Activated CD4-positive, alpha-beta T cell treated with anti-CD3 and anti-CD28 coated beads, Interleukin-2, amount 10 ng/mL, durations not matched to agents 24 days and 14 days (primary cell): Measurements from ENCODE around the gene GPR146. TPM values are rescaled to one million over a fixed set of nuclear protein-coding genes. Genes with fewer than 3 reads are reported as not detected.
A peak's percentile ranks its signal among the peaks of the same experiment; 100 is the strongest.

ENCODE experiments used
- DNase-seq: peaks from one replicate; pipeline ENCODE4 v3.0.0; 2022
- H3K27ac Mint-ChIP-seq: one replicate; pipeline ENCODE4 v1.8.0; 2022; ENCODE audit warnings: mild to moderate bottlenecking, mixed read lengths
- H3K27me3 Mint-ChIP-seq: one replicate; pipeline ENCODE4 v1.8.0; 2022; ENCODE audit warnings: mixed read lengths
- H3K36me3 Mint-ChIP-seq: one replicate; pipeline ENCODE4 v1.8.0; 2022; ENCODE audit warnings: low read depth, mild to moderate bottlenecking, mixed read lengths
- H3K4me1 Mint-ChIP-seq: one replicate; pipeline ENCODE4 v1.8.0; 2021; ENCODE audit warnings: mixed read lengths
- H3K4me3 Mint-ChIP-seq: one replicate; pipeline ENCODE4 v1.8.0; 2022; ENCODE audit warnings: mild to moderate bottlenecking, moderate library complexity, mixed read lengths
- H3K9me3 Mint-ChIP-seq: one replicate; pipeline ENCODE4 v1.8.0; 2021; ENCODE audit warnings: mixed read lengths
- intact Hi-C: fragments of 100-400 bp; cut with micrococcal nuclease; formaldehyde crosslinking; loops from one replicate; pipeline ENCODE4 v1.15.1; 2023
- total RNA-seq: library from RNA; stranded (reverse); gene quantifications from 2 replicates; pipeline ENCODE4 v1.2.3, GENCODE V29; 2022

Gene GPR146
- total RNA-seq, 1 donor from 2014 or later, result 2.5 TPM

DNA sequence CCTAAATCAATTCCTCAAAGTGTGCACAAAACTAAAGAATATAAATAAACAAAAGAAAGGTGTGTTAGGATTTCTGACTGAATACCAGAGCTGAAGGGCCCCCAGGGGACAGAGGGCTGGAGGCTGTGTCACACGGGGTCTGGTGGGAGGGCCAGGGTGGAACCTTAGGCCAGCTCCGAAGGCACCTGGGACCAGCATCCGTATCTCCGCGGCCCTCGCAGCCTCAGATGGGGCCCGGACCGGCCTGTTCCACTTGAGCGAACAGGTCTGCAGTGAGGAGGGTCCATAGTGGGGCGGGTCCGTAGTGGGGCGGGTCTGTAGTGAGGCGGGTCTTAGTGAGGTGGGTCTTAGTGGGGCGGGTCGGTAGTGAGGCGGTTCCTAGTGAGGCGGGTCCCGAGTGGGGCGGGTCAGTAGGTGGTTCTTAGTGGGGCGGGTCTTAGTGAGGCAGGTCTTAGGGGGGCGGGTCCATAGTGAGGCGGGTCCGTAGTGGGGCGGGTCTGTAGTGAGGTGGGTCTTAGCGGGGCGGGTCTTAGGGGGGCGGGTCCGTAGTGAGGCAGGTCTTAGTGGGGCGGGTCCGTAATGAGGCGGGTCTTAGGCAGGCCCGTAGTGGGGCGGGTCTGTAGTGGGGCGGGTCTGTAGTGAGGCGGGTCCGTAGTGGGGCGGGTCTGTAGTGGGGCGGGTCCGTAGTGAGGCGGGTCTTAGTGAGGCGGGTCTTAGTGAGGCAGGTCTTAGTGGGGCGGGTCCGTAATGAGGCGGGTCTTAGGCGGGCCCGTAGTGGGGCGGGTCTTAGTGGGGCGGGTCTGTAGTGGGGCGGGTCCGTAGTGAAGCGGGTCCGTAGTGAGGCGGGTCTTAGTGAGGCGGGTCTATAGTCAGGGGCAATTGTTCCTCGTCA lies 15.1 kb downstream of the GPR146 start:
- no peak for DNase-seq
- Mint-ChIP-seq H3K27me3 (peaks cover 4% of the 10 kb centered on the region), H3K27ac (no peak overlapping the region), H3K9me3 (no peaks in the 10 kb centered on the region), H3K4me3 (no peak overlapping the region), H3K4me1 (peaks cover 13% of the 10 kb centered on the region), H3K36me3 (no peaks in the 10 kb centered on the region)
- intact Hi-C loops, result no loop called here

DNA sequence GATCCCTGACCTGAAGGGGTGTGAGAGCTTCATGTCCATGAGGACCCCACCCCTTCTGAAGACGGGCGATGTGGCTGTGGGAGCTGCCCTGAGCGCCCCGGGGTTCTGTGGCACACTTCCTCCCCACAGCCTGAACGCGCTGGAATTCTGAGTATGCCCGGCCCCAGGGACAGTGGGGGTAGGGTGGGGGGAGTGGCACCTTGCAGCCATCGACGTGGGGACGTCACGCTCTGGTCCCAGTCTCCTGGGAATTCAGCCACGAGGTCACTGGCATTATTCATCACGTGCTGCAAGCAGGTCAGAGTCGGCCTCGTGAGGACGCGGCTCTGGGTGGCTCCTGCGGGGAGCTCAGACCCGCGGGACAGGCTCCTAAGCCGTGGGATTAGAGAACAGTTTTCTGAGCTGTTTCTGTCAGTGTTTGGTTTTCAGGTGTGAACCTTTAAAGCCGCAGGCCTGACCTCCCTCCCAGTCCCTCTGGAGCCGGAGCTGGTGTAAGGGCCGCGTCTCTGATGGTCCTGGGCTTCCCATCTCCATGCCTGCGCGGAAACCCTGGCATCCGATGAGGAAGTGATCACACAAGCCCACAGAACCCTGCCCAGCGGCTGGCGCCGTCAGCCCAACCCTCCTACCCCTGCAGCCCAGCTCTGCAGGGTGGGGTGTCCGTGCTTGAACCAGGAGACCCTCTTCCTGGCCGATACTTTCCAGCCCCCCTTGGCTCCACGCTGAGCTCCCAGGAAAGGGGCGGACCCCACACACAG lies 16.1 kb downstream of the GPR146 start:
- no peak overlapping the region for H3K27ac Mint-ChIP-seq
- H3K9me3 Mint-ChIP-seq, result no peaks in the 10 kb centered on the region
- intact Hi-C loops, result no loop called here
- DNase-seq, result no peak
- peaks cover 4% of the 10 kb centered on the region for H3K27me3 Mint-ChIP-seq
- H3K36me3 Mint-ChIP-seq, result no peaks in the 10 kb centered on the region
- H3K4me1 Mint-ChIP-seq, result peaks cover 3% of the 10 kb centered on the region
- H3K4me3 Mint-ChIP-seq, result no peak overlapping the region

- no peak overlapping the region for H3K27ac Mint-ChIP-seq
- H3K36me3 Mint-ChIP-seq, result no peaks in the 10 kb centered on the region
- no peak for DNase-seq
- intact Hi-C loops, result no loop called here
- H3K27me3 Mint-ChIP-seq, result peaks cover 4% of the 10 kb centered on the region
- peaks cover 2% of the 10 kb centered on the region for H3K4me1 Mint-ChIP-seq
- no peaks in the 10 kb centered on the region for H3K9me3 Mint-ChIP-seq
- H3K4me3 Mint-ChIP-seq, result no peak overlapping the region
These were observed 16.8 kb downstream of the GPR146 start for GRCh38 chr7:1061180-1061579.

DNA sequence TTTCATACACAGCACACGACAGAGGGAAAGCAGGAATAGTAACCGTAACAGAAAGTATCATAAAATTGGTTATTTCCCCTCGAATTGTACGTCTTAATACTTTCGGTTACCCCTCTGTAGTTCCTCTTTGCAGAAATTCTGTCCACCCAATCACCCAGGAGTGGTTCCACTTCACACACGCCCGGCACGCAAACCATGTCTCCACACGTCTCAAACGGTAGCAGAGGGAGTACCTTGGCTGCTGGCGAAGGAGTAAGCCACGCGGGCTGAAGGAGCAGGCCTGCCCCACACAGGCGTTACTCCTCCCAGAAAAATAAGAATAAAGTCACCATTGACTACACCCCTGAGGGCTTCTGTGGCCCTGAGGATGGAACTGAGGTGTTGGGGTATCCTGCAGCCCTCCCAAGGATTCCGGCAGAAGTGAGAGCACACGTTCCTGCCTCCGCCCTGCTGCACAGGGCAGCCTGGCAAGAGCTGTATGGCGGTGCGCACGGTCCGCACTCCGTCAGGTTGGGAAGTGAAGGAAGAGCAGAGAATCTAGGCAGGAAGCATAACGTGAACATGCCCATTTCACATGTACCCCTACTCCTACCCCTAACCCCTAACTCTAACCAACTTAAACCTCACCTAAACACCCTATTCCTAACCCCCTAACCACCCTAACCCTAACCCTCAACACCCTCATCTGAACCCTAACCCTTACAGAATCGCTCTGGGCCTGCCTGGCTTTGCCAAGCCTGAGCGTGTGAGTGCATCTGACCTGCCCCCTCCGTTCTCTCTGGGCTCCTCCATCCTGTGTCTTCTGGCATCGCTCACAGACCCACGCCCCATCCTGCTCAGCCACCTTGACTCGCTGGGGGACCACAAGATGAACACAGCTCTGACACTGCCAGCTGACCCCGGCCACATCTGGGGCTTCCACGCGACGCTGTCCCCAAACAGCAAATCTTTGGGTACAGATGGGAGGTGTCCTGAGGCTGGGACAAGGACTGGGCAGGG lies 18.2 kb downstream of the GPR146 start:
- Mint-ChIP-seq H3K4me3 (no peak overlapping the region), H3K36me3 (no peaks in the 10 kb centered on the region), H3K9me3 (no peaks in the 10 kb centered on the region), H3K27me3 (peaks cover 4% of the 10 kb centered on the region), H3K27ac (no peak overlapping the region), H3K4me1 (peaks cover 2% of the 10 kb centered on the region)
- intact Hi-C loops, result no loop called here
- DNase-seq, result no peak

GRCh38 chr7:1063361-1063760 lies 19.0 kb downstream of the GPR146 start:
- H3K9me3 Mint-ChIP-seq, result no peaks in the 10 kb centered on the region
- no peaks in the 10 kb centered on the region for H3K36me3 Mint-ChIP-seq
- no peak overlapping the region for H3K27ac Mint-ChIP-seq
- peaks cover 2% of the 10 kb centered on the region for H3K4me1 Mint-ChIP-seq
- no peak for DNase-seq
- intact Hi-C loops, result no loop called here
- H3K27me3 Mint-ChIP-seq, result peaks cover 4% of the 10 kb centered on the region
- no peak overlapping the region for H3K4me3 Mint-ChIP-seq

GRCh38 chr7:1064581-1064980 lies 20.2 kb downstream of the GPR146 start:
- H3K9me3 Mint-ChIP-seq, result no peaks in the 10 kb centered on the region
- no peak overlapping the region for H3K27ac Mint-ChIP-seq
- intact Hi-C loops, result loop anchor here (2.0 kb wide), 1 partner anchor 36 kb away; no protein-coding TSS in a partner anchor
- peaks cover 4% of the 10 kb centered on the region for H3K27me3 Mint-ChIP-seq
- no peaks in the 10 kb centered on the region for H3K4me1 Mint-ChIP-seq
- H3K36me3 Mint-ChIP-seq, result no peaks in the 10 kb centered on the region
- no peak overlapping the region for H3K4me3 Mint-ChIP-seq
- no peak for DNase-seq

DNA sequence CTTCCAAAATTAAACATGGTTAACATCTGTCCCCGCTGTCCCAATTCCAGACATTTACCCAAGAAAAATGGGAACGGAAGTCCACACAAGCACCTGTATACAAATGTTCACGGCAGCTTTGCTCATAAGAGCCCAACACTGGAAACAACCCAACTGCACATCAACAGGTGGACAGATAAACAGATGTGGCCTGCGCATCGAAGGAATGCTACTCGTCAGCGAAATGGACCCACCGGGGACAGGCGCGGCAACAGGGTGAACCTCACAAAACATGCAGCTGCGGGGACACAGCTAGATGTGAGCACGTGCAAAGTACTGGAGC lies 20.9 kb downstream of the GPR146 start:
- no peaks in the 10 kb centered on the region for H3K36me3 Mint-ChIP-seq
- H3K4me3 Mint-ChIP-seq, result peak overlapping the region; percentile 60
- H3K4me1 Mint-ChIP-seq, result no peaks in the 10 kb centered on the region
- H3K27ac Mint-ChIP-seq, result no peak overlapping the region
- DNase-seq, result no peak
- H3K9me3 Mint-ChIP-seq, result no peaks in the 10 kb centered on the region
- intact Hi-C loops, result loop anchor here (1.0 to 5.0 kb wide), 4 partner anchors 36 to 158 kb away; no protein-coding TSS in a partner anchor
- peaks cover 4% of the 10 kb centered on the region for H3K27me3 Mint-ChIP-seq

GRCh38 chr7:1065585-1066241 lies 21.4 kb downstream of the GPR146 start:
- Mint-ChIP-seq H3K36me3 (no peaks in the 10 kb centered on the region), H3K27ac (no peak overlapping the region), H3K27me3 (peaks cover 4% of the 10 kb centered on the region), H3K4me1 (no peaks in the 10 kb centered on the region), H3K9me3 (no peaks in the 10 kb centered on the region), H3K4me3 (peak overlapping the region; percentile 60)
- intact Hi-C loops, result loop anchor here (1.0 to 5.0 kb wide), 4 partner anchors 37 to 158 kb away; no protein-coding TSS in a partner anchor
- DNase-seq, result peak; percentile 96

DNA sequence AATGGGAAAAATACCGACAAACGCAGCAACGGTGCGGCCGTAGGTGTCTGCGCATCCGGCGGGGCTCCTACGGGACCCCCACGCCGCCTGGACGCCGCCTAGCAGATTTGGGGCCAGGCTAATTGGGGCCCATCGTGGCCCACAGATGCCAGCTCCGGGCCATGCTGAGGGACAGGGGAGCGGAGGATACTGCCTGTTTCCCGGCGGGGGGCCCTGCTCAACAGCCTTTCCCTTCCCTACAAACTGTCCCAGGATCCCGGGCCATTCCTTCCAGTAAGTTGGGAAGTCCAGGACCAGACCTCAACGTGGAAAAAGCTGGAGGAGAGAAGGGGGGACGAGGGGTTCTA lies 21.9 kb downstream of the GPR146 start:
- no peak overlapping the region for H3K4me3 Mint-ChIP-seq
- DNase-seq, result no peak
- H3K9me3 Mint-ChIP-seq, result no peaks in the 10 kb centered on the region
- peaks cover 4% of the 10 kb centered on the region for H3K27me3 Mint-ChIP-seq
- no peaks in the 10 kb centered on the region for H3K4me1 Mint-ChIP-seq
- H3K27ac Mint-ChIP-seq, result no peak overlapping the region
- intact Hi-C loops, result loop anchor here (5.0 kb wide), 2 partner anchors 54 to 159 kb away; no protein-coding TSS in a partner anchor
- H3K36me3 Mint-ChIP-seq, result no peaks in the 10 kb centered on the region

DNA sequence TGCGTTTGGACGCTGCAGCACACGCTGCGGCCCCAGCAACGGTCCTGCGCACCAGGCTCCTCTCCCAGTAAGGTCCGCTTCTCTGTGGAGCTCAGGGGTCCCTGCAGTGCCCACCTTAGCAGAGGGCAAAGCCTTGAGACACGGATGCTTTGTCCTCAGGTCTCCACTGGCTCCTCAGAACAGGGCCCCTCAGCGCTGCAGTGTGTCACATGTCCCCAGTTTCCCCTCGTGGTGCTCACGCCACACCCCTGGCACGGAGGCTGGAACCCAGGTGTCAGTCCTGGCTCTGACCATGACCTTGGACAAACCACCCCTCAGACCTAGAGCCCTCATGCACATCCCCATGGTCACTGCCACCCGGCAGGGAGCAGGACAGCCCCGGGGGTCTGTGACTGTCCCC lies 23.7 kb downstream of the GPR146 start:
- Mint-ChIP-seq H3K4me3 (no peak overlapping the region), H3K27me3 (no peaks in the 10 kb centered on the region), H3K27ac (no peak overlapping the region), H3K9me3 (no peaks in the 10 kb centered on the region), H3K36me3 (no peaks in the 10 kb centered on the region), H3K4me1 (no peaks in the 10 kb centered on the region)
- no peak for DNase-seq
- intact Hi-C loops, result loop anchor here (5.0 kb wide), 2 partner anchors 56 to 161 kb away; no protein-coding TSS in a partner anchor

GRCh38 chr7:1068619-1069018 lies 24.3 kb downstream of the GPR146 start:
- Mint-ChIP-seq H3K4me1 (no peaks in the 10 kb centered on the region), H3K4me3 (no peak overlapping the region), H3K27me3 (no peaks in the 10 kb centered on the region), H3K27ac (no peak overlapping the region), H3K36me3 (no peaks in the 10 kb centered on the region), H3K9me3 (no peaks in the 10 kb centered on the region)
- intact Hi-C loops, result loop anchor here (5.0 kb wide), 2 partner anchors 56 to 161 kb away; no protein-coding TSS in a partner anchor
- no peak for DNase-seq

DNA sequence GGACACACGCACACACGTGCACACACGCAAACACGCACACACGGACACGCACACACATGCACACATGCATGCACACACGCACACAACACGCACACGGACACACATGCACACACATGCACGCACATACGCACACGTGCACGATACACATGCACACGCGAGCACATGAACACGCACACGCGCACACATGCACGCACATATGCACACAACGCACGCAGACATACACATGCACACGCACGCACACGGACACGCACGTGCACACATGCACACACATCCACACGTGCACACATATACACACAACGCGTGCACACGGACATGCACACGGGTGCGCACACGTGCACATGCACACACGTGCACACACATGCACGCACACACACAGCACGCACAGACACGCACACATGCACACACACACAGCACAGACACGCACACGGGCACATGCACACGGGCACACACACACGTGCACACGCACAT lies 26.2 kb downstream of the GPR146 start:
- DNase-seq, result no peak
- Mint-ChIP-seq H3K9me3 (no peaks in the 10 kb centered on the region), H3K4me1 (no peaks in the 10 kb centered on the region), H3K27ac (no peak overlapping the region), H3K36me3 (no peaks in the 10 kb centered on the region), H3K4me3 (no peak overlapping the region), H3K27me3 (no peaks in the 10 kb centered on the region)
- intact Hi-C loops, result no loop called here

DNA sequence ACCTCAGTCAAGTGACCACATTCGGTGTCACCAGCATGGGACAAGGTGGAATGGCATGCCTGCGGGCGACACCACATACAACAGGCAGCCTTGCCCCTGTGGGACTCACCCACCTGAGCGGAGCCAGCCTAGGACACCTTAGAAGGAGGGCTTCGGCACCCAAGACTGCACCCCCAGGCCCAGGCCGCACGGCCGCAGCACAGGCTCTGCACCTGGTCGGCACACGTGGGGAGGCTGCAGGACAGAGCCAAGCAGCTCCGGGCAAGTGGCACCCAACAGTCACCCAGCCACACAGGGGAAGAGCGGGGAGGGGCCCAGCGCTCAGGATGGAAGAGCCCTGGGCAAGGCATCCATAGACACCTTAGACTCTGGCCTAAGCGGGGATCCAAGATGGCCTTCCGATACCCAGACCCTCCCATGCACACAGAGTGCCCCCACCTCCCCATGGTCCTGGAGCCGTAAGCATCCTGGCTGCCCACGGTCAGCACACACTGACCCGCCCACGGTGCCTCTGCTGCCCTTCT lies 27.4 kb downstream of the GPR146 start:
- H3K36me3 Mint-ChIP-seq, result no peaks in the 10 kb centered on the region
- H3K27ac Mint-ChIP-seq, result no peak overlapping the region

More for the DNA sequence above, 27.4 kb downstream of the GPR146 start:
- no peak for DNase-seq
- Mint-ChIP-seq H3K9me3 (no peaks in the 10 kb centered on the region), H3K4me1 (no peaks in the 10 kb centered on the region), H3K4me3 (no peak overlapping the region), H3K27me3 (no peaks in the 10 kb centered on the region)
- intact Hi-C loops, result no loop called here
